IPS DF 4.7 (cell line): ENCODE results near the gene HNRNPAB.
"Not testable (repeated sequence)": the region's sequence is repeated elsewhere in the genome, so short reads cannot be mapped to it uniquely, and the experiment has no call there.

Source experiments
- DNase-seq: peaks from one replicate; pipeline ENCODE4 v3.0.0-alpha.2; 2013; ENCODE audit warnings: low spot score; ENCODE audit errors: extremely low read depth

The HNRNPAB gene

GRCh38 chr5:178241688-178242231 lies 37.4 kb downstream of the HNRNPAB start:
- DNase-seq: no peak

GRCh38 chr5:178242416-178242815 lies 38.1 kb downstream of the HNRNPAB start:
- DNase-seq: no peak

DNA sequence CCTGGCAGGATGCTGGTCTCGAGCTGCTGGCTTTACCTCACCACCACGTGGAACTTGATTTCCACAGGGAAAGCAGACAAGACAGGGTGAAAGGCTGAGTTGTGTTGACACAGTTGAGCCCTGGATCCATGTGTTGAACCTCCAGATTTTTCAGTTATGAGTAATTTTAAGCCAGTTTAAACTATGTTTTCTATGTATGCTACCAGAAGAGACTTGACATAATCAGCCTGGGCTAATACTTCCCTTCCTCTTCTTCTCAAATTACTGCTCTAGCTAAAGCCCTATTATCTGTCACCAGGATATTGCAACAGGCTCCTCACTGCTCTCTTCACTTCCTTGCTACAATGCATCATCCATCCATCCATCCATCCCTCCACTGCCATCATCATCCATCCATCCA lies 40.2 kb downstream of the HNRNPAB start:
- DNase-seq: no peak

DNA sequence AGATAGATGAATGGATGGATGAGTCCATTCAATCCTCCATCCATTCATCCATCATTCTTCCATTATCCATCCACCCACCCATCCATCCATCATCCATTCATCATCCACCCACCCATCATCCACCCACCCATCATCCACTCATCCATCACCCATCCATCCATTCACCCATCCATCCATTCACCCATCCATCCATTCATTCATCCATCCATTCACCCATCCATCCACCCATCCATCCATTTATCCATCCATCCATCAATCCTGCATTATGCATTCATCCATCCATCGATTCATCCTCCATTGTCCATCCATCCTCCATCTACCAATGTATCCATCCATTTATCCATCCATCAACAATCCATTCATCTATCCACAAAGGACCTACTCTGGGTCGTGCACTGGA lies 41.1 kb downstream of the HNRNPAB start:
- DNase-seq: no peak

DNA sequence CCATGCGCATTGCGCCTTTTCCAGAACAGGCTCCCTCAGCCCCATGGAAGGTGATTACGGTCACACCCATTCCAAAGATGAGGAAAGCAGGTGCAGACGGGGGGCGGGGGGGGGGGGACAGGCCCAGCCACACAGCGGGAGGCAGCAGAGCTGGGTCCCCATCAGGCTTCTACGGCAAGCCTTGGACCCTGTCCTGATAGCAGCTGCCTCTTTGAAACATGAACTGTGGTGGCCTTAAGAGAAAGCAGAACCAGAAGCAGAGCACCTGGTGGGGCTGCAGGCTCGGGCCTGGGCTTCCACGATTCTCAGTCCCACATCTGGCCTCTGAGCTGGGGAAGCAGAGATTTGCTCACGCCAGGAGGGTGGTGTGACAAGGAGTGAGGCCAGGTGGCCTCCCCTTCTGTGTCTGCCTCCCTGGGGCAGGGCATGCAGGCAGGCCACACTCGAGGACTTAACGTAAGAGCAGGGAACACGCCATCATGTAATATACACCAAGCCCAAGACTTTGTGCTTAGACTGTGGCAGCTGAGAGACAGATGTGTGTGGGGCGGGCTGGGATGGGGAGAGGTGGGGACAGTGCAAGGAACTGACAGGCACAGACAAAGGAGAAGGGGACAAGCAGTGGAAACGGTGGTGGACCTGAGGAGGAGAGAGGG lies 42.4 kb downstream of the HNRNPAB start:
- DNase-seq: no peak

GRCh38 chr5:178247481-178248456 lies 43.4 kb downstream of the HNRNPAB start:
- DNase-seq: no peak

GRCh38 chr5:178248750-178249149 lies 44.4 kb downstream of the HNRNPAB start:
- no peak for DNase-seq

GRCh38 chr5:178249191-178249989 lies 45.1 kb downstream of the HNRNPAB start:
- no peak for DNase-seq

- DNase-seq: no peak
Observed at GRCh38 chr5:178250263-178250662, 45.9 kb downstream of the HNRNPAB start.

GRCh38 chr5:178252258-178252657 lies 47.9 kb downstream of the HNRNPAB start:
- no peak for DNase-seq

GRCh38 chr5:178253632-178254031 lies 49.3 kb downstream of the HNRNPAB start:
- not testable (repeated sequence) for DNase-seq

GRCh38 chr5:178256746-178257145 lies 52.4 kb downstream of the HNRNPAB start:
- no peak for DNase-seq

DNA sequence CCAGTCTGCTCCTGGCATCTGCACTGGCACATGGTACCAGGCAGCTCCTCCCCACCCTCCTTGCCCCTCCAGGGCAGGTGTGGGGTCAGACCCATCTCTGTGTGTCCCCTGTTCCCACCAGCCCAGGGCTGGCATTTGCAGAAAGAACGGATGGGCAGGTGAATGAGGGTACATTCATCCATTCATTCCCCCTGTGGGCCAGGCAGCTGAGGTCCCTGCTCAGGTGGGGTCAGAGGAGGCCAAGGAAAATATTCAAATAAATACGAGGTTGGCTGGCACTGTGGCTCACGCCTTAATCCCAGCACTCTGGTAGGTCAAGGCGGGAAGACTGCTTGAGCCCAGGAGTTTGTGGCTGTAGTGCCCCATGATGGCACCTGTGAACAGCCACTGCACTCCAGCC lies 53.3 kb downstream of the HNRNPAB start:
- DNase-seq: no peak

GRCh38 chr5:178259623-178260536 lies 55.5 kb downstream of the HNRNPAB start:
- no peak for DNase-seq
